DMS114 treated with DMSO at 0.1 percent for 48 hours (cell line): ENCODE data around the gene TFAP2E.

ENCODE experiments used
- DNase-seq: peaks from one replicate; lab custom pipeline; 2025; ENCODE audit not compliant: unreplicated experiment; lab: John Stamatoyannopoulos, UW

TFAP2E gene

DNA sequence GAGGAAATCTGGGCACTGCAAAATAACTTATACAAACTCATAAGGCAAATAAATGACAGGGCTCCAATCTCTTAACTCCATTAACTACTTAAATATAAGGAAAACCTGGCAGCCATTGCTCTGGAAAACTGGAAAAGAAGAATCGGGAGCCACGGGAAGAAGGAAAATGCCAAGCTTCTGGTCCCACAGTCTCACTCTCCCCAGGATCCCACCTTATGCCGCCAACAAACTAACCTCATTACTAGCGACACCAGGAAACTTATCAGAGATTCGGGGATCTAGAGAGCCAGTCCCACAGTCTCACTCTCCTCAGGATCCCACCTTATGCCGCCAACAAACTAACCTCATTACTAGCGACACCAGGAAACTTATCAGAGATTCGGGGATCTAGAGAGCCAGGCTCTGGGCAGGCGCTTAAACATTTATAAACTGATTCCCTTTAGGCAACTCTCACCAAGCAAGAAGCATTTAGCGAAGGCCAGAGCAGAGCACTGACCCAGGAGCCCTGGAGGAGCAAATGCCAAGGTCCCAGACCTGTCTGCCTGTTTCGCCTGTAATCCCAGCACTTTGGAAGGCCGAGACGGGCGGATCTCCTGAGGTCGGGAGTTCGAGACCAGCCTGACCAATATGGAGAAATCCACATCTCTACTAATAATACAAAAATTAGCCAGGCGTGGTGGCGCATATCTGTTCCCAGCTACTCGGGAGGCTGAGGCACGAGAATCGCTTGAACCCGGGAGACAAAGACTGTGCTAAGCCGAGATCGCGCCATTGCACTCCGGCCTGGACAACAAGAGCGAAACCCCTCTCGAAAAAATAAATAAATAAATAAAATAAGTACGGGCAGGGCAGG, 67.5 kb downstream of the TFAP2E start:
- DNase-seq: no peak

DNA sequence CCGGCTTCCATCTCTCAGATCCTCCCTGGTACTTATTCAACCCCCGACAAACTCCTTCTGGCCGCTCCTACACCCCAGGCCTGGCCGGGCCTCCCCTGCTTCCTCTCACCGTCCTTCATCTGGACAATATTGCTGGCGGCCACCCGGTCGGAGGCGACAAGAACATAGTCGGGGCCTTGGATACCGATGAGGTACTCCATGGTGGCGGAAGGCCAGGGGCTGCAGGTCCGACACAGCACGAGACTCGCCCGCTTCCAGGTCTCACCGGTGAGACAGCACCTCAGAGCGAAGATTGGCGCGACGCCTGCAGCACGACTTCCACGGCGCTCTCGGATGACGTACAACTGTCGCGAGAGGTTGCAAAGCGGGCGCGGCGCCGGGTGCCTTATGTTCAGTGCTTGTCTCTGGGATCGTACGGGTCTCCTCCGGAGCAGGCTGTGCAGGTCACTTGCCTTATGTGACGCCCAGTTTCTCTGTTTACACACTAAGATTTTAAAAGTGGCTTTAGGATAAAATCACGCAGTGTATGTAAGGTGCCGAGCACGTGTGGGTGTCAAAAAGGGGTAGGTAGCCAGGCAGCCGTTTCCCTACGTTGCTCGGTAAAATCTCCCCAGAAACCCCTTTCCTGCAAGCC, 68.2 kb downstream of the TFAP2E start, which contains the start of gene PSMB2:
Gene PSMB2, minus strand, starts transcription at position 294 of the 634 bp plus-strand sequence. Its CDS starts 94 bp downstream, at position 200.
- peak; percentile 92 for DNase-seq

DNA sequence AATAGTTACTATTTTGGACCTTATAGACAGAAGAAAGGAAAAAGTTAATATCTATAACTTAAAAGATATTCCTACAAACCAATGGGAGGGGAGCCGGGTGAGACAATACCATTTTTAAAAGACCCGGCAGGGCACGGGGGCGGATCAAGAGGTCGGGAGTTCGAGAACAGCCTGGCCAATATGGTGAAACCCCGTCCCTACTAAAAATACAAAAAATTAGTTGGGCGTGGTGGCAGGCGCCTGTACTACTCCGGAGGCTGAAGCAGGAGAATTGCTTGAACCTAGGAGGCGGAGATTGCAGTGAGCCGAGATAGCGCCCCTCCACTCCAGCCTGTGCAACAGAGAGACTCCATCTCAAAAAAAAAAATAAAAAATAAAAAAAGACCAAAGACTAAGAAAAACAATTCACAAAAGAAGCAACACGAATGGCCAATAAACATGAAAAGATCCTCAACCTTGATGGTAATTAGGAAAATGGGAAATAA, 69.4 kb downstream of the TFAP2E start:
- DNase-seq: no peak

DNA sequence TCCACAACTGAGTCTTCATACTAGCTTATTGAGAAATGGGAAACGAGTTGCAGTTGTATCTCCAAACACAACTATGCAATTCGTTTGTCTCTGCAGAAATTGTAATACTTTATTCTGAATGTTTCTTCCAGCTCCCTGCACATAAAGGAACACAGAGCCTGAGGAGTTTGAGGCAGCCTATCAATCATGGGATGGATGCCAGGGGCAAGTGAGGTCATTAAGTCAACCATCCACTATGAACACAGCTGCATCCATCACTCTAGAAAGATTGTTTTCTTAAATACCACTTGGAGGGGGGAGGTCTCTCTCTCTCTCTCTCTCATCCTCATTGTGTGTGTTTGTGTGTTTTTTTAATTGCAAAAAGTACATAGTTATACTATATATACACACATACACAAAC, 71.1 kb downstream of the TFAP2E start:
- DNase-seq: no peak
